ENCODE data around the gene GABARAPL2. TPM values are rescaled to one million over a fixed set of nuclear protein-coding genes. Genes with fewer than 3 reads are reported as not detected.
"Not testable (repeated sequence)": the region's sequence is repeated elsewhere in the genome, so short reads cannot be mapped to it uniquely, and the experiment has no call there.

The GABARAPL2 gene
- total RNA-seq, 1 experiment from 2014 or later: 56.2 TPM

- ATAC-seq (no peak), DNase-seq (ENCODE audit: low read depth, low spot score) (no peak)
- H3K27ac ChIP-seq (ENCODE audit: low read length): no peak overlapping the region
- no peaks in the 10 kb centered on the region for H3K27me3 ChIP-seq (ENCODE audit: control insufficient read depth, insufficient read depth, low read length)
- intact Hi-C loops (cut with micrococcal nuclease; ENCODE audit: unreplicated experiment) (no loop called here), in situ Hi-C loops (cut with HindIII; ENCODE audit: low pct_unique_long_range_greater_than_20kb, low sequenced_read_pairs) (no loop called here)
- ChIA-PET POLR2A (no interaction called here), CTCF (no interaction called here)
- H3K9me3 ChIP-seq (ENCODE audit: control insufficient read depth, insufficient read depth, low read depth, low read length): no peaks in the 10 kb centered on the region
- H3K4me1 ChIP-seq (ENCODE audit: control insufficient read depth, insufficient read depth, low read length): no peaks in the 10 kb centered on the region
- no peaks in the 10 kb centered on the region for H3K36me3 ChIP-seq (ENCODE audit: control insufficient read depth, insufficient read depth, low read length)
- TF ChIP-seq POLR2AphosphoS5 (IDR thresholded peaks at IDR 0.05; ENCODE audit: low read depth, low read length) (no peak), TCF7L2 (IDR thresholded peaks at IDR 0.05; ENCODE audit: low read depth, low read length) (no peak), SIN3A (IDR thresholded peaks at IDR 0.05; ENCODE audit: borderline replicate concordance, insufficient read depth, low read depth, low read length) (no peak), REST (IDR thresholded peaks at IDR 0.05; ENCODE audit: insufficient read depth in 1 of 2, low read depth in 2 of 2, low read length in 1 of 2) (no peak), CTCF (IDR thresholded peaks at IDR 0.05) (no peak)
- no TSS peak for BruUV-seq (replicated peaks)
- H3K4me3 ChIP-seq (ENCODE audit: low read depth in 2 of 2, low read length in 2 of 2): no peak overlapping the region
Measured at GRCh38 chr16:75590920-75591843, 25.0 kb downstream of the GABARAPL2 start.

GRCh38 chr16:75591927-75592326, 25.7 kb downstream of the GABARAPL2 start:
- BruUV-seq (replicated peaks); H3K9me3 ChIP-seq (ENCODE audit: control insufficient read depth, insufficient read depth, low read depth, low read length); in situ Hi-C loops (cut with HindIII; ENCODE audit: low pct_unique_long_range_greater_than_20kb, low sequenced_read_pairs); POLR2A ChIA-PET; H3K27me3 ChIP-seq (ENCODE audit: control insufficient read depth, insufficient read depth, low read length); H3K4me1 ChIP-seq (ENCODE audit: control insufficient read depth, insufficient read depth, low read length); H3K36me3 ChIP-seq (ENCODE audit: control insufficient read depth, insufficient read depth, low read length); H3K27ac ChIP-seq (ENCODE audit: low read length); DNase-seq (ENCODE audit: low read depth, low spot score); CTCF ChIA-PET; intact Hi-C loops (cut with micrococcal nuclease; ENCODE audit: unreplicated experiment); H3K4me3 ChIP-seq (ENCODE audit: low read depth in 2 of 2, low read length in 2 of 2); ATAC-seq: not testable (repeated sequence)

- H3K27ac ChIP-seq (ENCODE audit: low read length): no peak overlapping the region
- no peak for DNase-seq (ENCODE audit: low read depth, low spot score)
- TF ChIP-seq CTCF (IDR thresholded peaks at IDR 0.05): no peak
- no peak for TF ChIP-seq POLR2AphosphoS5 (IDR thresholded peaks at IDR 0.05; ENCODE audit: low read depth, low read length)
- TF ChIP-seq REST (IDR thresholded peaks at IDR 0.05; ENCODE audit: insufficient read depth in 1 of 2, low read depth in 2 of 2, low read length in 1 of 2): no peak
- no peak for TF ChIP-seq SIN3A (IDR thresholded peaks at IDR 0.05; ENCODE audit: borderline replicate concordance, insufficient read depth, low read depth, low read length)
- TF ChIP-seq TCF7L2 (IDR thresholded peaks at IDR 0.05; ENCODE audit: low read depth, low read length): no peak
- no peak overlapping the region for H3K4me3 ChIP-seq (ENCODE audit: low read depth in 2 of 2, low read length in 2 of 2)
- no peaks in the 10 kb centered on the region for H3K36me3 ChIP-seq (ENCODE audit: control insufficient read depth, insufficient read depth, low read length)
- BruUV-seq (replicated peaks): no TSS peak
- intact Hi-C loops (cut with micrococcal nuclease; ENCODE audit: unreplicated experiment) (no loop called here), in situ Hi-C loops (cut with HindIII; ENCODE audit: low pct_unique_long_range_greater_than_20kb, low sequenced_read_pairs) (no loop called here)
- no peaks in the 10 kb centered on the region for H3K9me3 ChIP-seq (ENCODE audit: control insufficient read depth, insufficient read depth, low read depth, low read length)
- CTCF ChIA-PET: no interaction called here
- POLR2A ChIA-PET: no interaction called here
- no peak for ATAC-seq
- no peaks in the 10 kb centered on the region for H3K4me1 ChIP-seq (ENCODE audit: control insufficient read depth, insufficient read depth, low read length)
- H3K27me3 ChIP-seq (ENCODE audit: control insufficient read depth, insufficient read depth, low read length): no peaks in the 10 kb centered on the region
Measured at GRCh38 chr16:75593308-75593707, 27.1 kb downstream of the GABARAPL2 start.

Measured in Panc1 (cell line).